Measurements from ENCODE around the gene HEATR5A. TPM values are rescaled to one million over a fixed set of nuclear protein-coding genes. Genes with fewer than 3 reads are reported as not detected.

HEATR5A gene
- total and polyA plus RNA-seq, 2 experiments from 2014 or later, result 25.8 to 32.5 TPM

DNA sequence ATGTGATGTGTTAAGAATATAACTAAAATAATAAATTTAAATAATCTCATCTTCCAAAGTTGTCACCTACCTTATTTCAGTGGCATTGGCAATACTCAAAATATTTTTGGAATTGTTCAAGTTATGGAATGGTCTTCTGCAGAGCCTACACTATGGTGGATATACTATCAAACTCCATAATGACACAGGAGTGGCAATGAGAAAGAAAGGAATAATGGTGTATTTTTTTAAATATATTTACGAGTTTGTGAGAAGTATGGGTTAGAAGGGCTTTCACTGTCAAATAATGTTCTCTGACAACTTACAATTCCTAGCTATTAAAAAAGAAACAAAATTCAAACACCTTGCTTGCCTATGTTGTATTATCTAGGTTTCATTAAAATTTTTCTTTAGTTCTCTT lies 38.1 kb downstream of the HEATR5A start:
- no peaks in the 10 kb centered on the region for H3K9me3 Mint-ChIP-seq
- no peak overlapping the region for H3K27ac ChIP-seq (ENCODE audit: low read depth)
- peaks cover 9% of the 10 kb centered on the region; the same call in 2 of the 3 replicates for H3K36me3 Mint-ChIP-seq (ENCODE audit: low read depth)
- DNase-seq (ENCODE audit: low spot score) (no peak), ATAC-seq (no peak)
- no peaks in the 10 kb centered on the region for H3K9me2 ChIP-seq (ENCODE audit: insufficient read depth)
- H3K27me3 ChIP-seq (ENCODE audit: insufficient read depth), result no peaks in the 10 kb centered on the region
- H3K27me3 Mint-ChIP-seq (ENCODE audit: insufficient read depth, low read depth, poor library complexity), result no peaks in the 10 kb centered on the region
- H3K27ac Mint-ChIP-seq, result no peak overlapping the region
- no peaks in the 10 kb centered on the region for H3K4me1 Mint-ChIP-seq
- no peak overlapping the region for H3K4me3 Mint-ChIP-seq
- H3K4me3 ChIP-seq, result no peak overlapping the region
- TF ChIP-seq, protein P1, sequence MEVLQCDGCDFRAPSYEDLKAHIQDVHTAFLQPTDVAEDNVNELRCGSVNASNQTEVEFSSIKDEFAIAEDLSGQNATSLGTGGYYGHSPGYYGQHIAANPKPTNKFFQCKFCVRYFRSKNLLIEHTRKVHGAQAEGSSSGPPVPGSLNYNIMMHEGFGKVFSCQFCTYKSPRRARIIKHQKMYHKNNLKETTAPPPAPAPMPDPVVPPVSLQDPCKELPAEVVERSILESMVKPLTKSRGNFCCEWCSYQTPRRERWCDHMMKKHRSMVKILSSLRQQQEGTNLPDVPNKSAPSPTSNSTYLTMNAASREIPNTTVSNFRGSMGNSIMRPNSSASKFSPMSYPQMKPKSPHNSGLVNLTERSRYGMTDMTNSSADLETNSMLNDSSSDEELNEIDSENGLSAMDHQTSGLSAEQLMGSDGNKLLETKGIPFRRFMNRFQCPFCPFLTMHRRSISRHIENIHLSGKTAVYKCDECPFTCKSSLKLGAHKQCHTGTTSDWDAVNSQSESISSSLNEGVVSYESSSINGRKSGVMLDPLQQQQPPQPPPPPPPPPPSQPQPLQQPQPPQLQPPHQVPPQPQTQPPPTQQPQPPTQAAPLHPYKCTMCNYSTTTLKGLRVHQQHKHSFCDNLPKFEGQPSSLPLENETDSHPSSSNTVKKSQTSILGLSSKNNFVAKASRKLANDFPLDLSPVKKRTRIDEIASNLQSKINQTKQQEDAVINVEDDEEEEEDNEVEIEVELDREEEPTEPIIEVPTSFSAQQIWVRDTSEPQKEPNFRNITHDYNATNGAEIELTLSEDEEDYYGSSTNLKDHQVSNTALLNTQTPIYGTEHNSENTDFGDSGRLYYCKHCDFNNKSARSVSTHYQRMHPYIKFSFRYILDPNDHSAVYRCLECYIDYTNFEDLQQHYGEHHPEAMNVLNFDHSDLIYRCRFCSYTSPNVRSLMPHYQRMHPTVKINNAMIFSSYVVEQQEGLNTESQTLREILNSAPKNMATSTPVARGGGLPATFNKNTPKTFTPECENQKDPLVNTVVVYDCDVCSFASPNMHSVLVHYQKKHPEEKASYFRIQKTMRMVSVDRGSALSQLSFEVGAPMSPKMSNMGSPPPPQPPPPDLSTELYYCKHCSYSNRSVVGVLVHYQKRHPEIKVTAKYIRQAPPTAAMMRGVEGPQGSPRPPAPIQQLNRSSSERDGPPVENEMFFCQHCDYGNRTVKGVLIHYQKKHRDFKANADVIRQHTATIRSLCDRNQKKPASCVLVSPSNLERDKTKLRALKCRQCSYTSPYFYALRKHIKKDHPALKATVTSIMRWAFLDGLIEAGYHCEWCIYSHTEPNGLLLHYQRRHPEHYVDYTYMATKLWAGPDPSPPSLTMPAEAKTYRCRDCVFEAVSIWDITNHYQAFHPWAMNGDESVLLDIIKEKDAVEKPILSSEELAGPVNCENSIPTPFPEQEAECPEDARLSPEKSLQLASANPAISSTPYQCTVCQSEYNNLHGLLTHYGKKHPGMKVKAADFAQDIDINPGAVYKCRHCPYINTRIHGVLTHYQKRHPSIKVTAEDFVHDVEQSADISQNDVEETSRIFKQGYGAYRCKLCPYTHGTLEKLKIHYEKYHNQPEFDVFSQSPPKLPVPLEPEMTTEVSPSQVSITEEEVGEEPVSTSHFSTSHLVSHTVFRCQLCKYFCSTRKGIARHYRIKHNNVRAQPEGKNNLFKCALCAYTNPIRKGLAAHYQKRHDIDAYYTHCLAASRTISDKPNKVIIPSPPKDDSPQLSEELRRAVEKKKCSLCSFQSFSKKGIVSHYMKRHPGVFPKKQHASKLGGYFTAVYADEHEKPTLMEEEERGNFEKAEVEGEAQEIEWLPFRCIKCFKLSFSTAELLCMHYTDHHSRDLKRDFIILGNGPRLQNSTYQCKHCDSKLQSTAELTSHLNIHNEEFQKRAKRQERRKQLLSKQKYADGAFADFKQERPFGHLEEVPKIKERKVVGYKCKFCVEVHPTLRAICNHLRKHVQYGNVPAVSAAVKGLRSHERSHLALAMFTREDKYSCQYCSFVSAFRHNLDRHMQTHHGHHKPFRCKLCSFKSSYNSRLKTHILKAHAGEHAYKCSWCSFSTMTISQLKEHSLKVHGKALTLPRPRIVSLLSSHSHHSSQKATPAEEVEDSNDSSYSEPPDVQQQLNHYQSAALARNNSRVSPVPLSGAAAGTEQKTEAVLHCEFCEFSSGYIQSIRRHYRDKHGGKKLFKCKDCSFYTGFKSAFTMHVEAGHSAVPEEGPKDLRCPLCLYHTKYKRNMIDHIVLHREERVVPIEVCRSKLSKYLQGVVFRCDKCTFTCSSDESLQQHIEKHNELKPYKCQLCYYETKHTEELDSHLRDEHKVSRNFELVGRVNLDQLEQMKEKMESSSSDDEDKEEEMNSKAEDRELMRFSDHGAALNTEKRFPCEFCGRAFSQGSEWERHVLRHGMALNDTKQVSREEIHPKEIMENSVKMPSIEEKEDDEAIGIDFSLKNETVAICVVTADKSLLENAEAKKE (CRISPR knock-in tag; IDR thresholded peaks at IDR 0.05), result no peak
- TF ChIP-seq JUNB (IDR thresholded peaks at IDR 0.05; ENCODE audit: unreplicated experiment) (no peak), STAT1 (IDR thresholded peaks at IDR 0.05; ENCODE audit: unreplicated experiment) (no peak), NANOG (IDR thresholded peaks at IDR 0.05; ENCODE audit: borderline replicate concordance) (no peak), EZH2 (IDR thresholded peaks at IDR 0.05; ENCODE audit: low read depth, unreplicated experiment) (no peak), EZH2phosphoT487 (IDR thresholded peaks at IDR 0.05; ENCODE audit: unreplicated experiment) (no peak), ZNF114 (CRISPR knock-in tag; IDR thresholded peaks at IDR 0.05) (no peak), POLR2AphosphoS5 (IDR thresholded peaks at IDR 0.05; ENCODE audit: low read depth) (no peak), ZNF331 (CRISPR knock-in tag; IDR thresholded peaks at IDR 0.05; ENCODE audit: low read depth) (no peak), CREB1 (CRISPR knock-in tag; IDR thresholded peaks at IDR 0.05; ENCODE audit: low read depth) (no peak)
- TF ChIP-seq, protein P2, sequence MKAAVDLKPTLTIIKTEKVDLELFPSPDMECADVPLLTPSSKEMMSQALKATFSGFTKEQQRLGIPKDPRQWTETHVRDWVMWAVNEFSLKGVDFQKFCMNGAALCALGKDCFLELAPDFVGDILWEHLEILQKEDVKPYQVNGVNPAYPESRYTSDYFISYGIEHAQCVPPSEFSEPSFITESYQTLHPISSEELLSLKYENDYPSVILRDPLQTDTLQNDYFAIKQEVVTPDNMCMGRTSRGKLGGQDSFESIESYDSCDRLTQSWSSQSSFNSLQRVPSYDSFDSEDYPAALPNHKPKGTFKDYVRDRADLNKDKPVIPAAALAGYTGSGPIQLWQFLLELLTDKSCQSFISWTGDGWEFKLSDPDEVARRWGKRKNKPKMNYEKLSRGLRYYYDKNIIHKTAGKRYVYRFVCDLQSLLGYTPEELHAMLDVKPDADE (IDR thresholded peaks at IDR 0.05), result no peak
- TF ChIP-seq, protein P3, sequence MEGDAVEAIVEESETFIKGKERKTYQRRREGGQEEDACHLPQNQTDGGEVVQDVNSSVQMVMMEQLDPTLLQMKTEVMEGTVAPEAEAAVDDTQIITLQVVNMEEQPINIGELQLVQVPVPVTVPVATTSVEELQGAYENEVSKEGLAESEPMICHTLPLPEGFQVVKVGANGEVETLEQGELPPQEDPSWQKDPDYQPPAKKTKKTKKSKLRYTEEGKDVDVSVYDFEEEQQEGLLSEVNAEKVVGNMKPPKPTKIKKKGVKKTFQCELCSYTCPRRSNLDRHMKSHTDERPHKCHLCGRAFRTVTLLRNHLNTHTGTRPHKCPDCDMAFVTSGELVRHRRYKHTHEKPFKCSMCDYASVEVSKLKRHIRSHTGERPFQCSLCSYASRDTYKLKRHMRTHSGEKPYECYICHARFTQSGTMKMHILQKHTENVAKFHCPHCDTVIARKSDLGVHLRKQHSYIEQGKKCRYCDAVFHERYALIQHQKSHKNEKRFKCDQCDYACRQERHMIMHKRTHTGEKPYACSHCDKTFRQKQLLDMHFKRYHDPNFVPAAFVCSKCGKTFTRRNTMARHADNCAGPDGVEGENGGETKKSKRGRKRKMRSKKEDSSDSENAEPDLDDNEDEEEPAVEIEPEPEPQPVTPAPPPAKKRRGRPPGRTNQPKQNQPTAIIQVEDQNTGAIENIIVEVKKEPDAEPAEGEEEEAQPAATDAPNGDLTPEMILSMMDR (conservative IDR thresholded peaks at IDR 0.05; ENCODE audit: low read depth in 2 of 2), result no peak
- TF ChIP-seq, protein P4, sequence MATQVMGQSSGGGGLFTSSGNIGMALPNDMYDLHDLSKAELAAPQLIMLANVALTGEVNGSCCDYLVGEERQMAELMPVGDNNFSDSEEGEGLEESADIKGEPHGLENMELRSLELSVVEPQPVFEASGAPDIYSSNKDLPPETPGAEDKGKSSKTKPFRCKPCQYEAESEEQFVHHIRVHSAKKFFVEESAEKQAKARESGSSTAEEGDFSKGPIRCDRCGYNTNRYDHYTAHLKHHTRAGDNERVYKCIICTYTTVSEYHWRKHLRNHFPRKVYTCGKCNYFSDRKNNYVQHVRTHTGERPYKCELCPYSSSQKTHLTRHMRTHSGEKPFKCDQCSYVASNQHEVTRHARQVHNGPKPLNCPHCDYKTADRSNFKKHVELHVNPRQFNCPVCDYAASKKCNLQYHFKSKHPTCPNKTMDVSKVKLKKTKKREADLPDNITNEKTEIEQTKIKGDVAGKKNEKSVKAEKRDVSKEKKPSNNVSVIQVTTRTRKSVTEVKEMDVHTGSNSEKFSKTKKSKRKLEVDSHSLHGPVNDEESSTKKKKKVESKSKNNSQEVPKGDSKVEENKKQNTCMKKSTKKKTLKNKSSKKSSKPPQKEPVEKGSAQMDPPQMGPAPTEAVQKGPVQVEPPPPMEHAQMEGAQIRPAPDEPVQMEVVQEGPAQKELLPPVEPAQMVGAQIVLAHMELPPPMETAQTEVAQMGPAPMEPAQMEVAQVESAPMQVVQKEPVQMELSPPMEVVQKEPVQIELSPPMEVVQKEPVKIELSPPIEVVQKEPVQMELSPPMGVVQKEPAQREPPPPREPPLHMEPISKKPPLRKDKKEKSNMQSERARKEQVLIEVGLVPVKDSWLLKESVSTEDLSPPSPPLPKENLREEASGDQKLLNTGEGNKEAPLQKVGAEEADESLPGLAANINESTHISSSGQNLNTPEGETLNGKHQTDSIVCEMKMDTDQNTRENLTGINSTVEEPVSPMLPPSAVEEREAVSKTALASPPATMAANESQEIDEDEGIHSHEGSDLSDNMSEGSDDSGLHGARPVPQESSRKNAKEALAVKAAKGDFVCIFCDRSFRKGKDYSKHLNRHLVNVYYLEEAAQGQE (IDR thresholded peaks at IDR 0.05; ENCODE audit: unreplicated experiment), result no peak
- no peaks in the 10 kb centered on the region for H3K4me1 ChIP-seq (ENCODE audit: insufficient read depth)
- no peaks in the 10 kb centered on the region for H3K36me3 ChIP-seq (ENCODE audit: insufficient read depth)
- H2AFZ ChIP-seq, result no peak overlapping the region
- H3F3A ChIP-seq (replicated peaks; ENCODE audit: low read depth), result no peaks in the 10 kb centered on the region
- H3K79me2 ChIP-seq (replicated peaks; ENCODE audit: insufficient read depth), result no peaks in the 10 kb centered on the region
- no peak overlapping the region for H3K4me2 ChIP-seq
- no peaks in the 10 kb centered on the region for H4K20me1 ChIP-seq (replicated peaks; ENCODE audit: insufficient read depth)

All from GM23338 (cell line).